ENCODE measurements around the gene GRK7. TPM values are rescaled to one million over a fixed set of nuclear protein-coding genes. Genes with fewer than 3 reads are reported as not detected.

GRK7 gene
- total RNA-seq, 1 experiment from 2014 or later: not detected

DNA sequence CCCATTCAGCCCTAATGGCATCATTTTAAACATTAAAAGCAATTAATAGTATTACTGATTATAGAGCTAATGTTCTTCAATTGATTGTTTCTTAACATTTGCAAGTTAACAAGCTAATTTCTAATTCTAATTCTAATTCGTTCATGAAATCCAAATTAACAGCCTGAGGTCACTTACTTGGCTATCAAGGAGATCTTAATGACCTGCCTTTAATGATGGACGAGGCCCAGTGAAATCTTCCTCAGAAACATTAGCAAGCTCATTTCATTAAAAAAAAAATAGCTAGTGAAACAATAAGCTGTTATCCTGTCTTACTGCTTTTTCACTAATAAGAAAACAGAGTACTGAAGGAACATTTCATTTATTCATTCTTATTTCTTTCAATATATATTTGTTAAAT lies 40.6 kb upstream of the GRK7 start:
- Mint-ChIP-seq H3K4me3 (no peak overlapping the region), H3K27ac (no peak overlapping the region), H3K36me3 (ENCODE audit: insufficient read depth in 1 of 3, low read depth in 3 of 3) (no peaks in the 10 kb centered on the region), H3K9me3 (no peaks in the 10 kb centered on the region), H3K27me3 (ENCODE audit: low read depth) (no peaks in the 10 kb centered on the region), H3K4me1 (peaks cover 7 to 9% of the 10 kb centered on the region in 2 experiments)
- no peaks in the 10 kb centered on the region for H3K79me2 ChIP-seq (ENCODE audit: insufficient read depth, low read length)
- H2BK12ac ChIP-seq (ENCODE audit: insufficient read length, low read depth, low read length): no peak overlapping the region
- TF ChIP-seq, protein P1, sequence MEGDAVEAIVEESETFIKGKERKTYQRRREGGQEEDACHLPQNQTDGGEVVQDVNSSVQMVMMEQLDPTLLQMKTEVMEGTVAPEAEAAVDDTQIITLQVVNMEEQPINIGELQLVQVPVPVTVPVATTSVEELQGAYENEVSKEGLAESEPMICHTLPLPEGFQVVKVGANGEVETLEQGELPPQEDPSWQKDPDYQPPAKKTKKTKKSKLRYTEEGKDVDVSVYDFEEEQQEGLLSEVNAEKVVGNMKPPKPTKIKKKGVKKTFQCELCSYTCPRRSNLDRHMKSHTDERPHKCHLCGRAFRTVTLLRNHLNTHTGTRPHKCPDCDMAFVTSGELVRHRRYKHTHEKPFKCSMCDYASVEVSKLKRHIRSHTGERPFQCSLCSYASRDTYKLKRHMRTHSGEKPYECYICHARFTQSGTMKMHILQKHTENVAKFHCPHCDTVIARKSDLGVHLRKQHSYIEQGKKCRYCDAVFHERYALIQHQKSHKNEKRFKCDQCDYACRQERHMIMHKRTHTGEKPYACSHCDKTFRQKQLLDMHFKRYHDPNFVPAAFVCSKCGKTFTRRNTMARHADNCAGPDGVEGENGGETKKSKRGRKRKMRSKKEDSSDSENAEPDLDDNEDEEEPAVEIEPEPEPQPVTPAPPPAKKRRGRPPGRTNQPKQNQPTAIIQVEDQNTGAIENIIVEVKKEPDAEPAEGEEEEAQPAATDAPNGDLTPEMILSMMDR (conservative IDR thresholded peaks at IDR 0.05): no peak
- no peak overlapping the region for H4K5ac ChIP-seq (ENCODE audit: insufficient read length, low read depth, low read length)
- DNase-seq: no peak
- no peak overlapping the region for H3K27ac ChIP-seq (ENCODE audit: insufficient read length, low read depth, low read length)
- no peak overlapping the region for H3T11ph ChIP-seq (ENCODE audit: low read length)
- H3K9ac ChIP-seq (ENCODE audit: extremely low read depth, insufficient read length, low read length): no peak overlapping the region
- no peak overlapping the region for H3K56ac ChIP-seq (ENCODE audit: insufficient read length, low read depth, low read length)
- H2BK20ac ChIP-seq (ENCODE audit: low read depth, low read length, poor library complexity, severe bottlenecking): no peak overlapping the region
- WGBS (ENCODE audit: extremely low coverage, insufficient read length, low lambda C conversion rate): no CpG with 5 or more reads among the region's 2 CpGs
- H3K4me1 ChIP-seq (ENCODE audit: insufficient read depth, low read length): no peaks in the 10 kb centered on the region
- no peak overlapping the region for H2AFZ ChIP-seq (ENCODE audit: low read length)
- H4K91ac ChIP-seq (ENCODE audit: insufficient read length, low read depth, low read length): no peak overlapping the region
- no peaks in the 10 kb centered on the region for H3K9me3 ChIP-seq (ENCODE audit: control insufficient read depth, low read depth, low read length)
- no peak overlapping the region for H2BK15ac ChIP-seq (ENCODE audit: low read depth, low read length)
- no peak overlapping the region for H2BK5ac ChIP-seq (ENCODE audit: insufficient read length, low read length)
- no peaks in the 10 kb centered on the region for H3K23me2 ChIP-seq (ENCODE audit: insufficient read length, low read depth, low read length, poor library complexity, severe bottlenecking)
- H3K27me3 ChIP-seq (ENCODE audit: insufficient read depth, low read length): no peaks in the 10 kb centered on the region
- no peak overlapping the region for H2AK5ac ChIP-seq (ENCODE audit: insufficient read length, low read length)
- no peaks in the 10 kb centered on the region for H4K20me1 ChIP-seq (ENCODE audit: control insufficient read depth, insufficient read depth, insufficient read length)
- H3K14ac ChIP-seq (ENCODE audit: insufficient read depth, low read length): no peak overlapping the region
- no peaks in the 10 kb centered on the region for H3K79me1 ChIP-seq (ENCODE audit: insufficient read depth, low read depth, low read length, poor library complexity, severe bottlenecking)
- H3K23ac ChIP-seq (ENCODE audit: insufficient read length, low read depth, low read length): no peak overlapping the region
- no peak overlapping the region for H3K4me2 ChIP-seq (ENCODE audit: insufficient read depth, insufficient read length, low read length)
- no peak overlapping the region for H4K8ac ChIP-seq (replicated peaks; ENCODE audit: insufficient read length, low read depth, low read length)
- H3K4ac ChIP-seq (ENCODE audit: low read depth, low read length): no peak overlapping the region
- H3K18ac ChIP-seq (ENCODE audit: insufficient read length, low read depth, low read length): no peak overlapping the region
- H2BK120ac ChIP-seq (ENCODE audit: low read depth, low read length, poor library complexity, severe bottlenecking): no peak overlapping the region
